ENCODE data around the gene BRINP2.

DNA sequence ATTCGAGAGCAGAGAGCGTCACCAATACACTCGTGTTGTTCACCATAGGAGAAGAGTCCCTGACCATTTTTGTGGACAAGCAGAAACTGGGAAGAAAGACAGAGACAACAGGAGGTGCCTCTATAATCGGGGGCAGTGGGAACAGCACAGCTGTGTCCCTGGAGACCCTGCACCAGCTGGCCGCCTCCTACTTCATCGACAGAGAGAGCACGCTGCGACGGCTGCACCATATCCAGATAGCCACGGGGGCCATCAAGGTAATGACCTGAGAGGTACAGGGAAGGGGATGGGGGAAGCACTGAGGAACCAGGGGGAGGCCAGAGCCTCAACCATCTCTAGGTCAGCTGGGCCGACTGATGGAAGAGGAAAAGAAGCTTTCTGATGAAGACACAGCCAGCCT, 86.4 kb downstream of the BRINP2 start:
- TF ChIP-seq POLR2AphosphoS5 (IDR thresholded peaks at IDR 0.05; ENCODE audit: borderline replicate concordance, low read depth, low read length) (no peak), EZH2 (IDR thresholded peaks at IDR 0.05) (no peak), FOXP2 (optimal IDR thresholded peaks at IDR 0.05; ENCODE audit: control extremely low read depth, extremely low read length, insufficient read depth) (no peak)
